ENCODE data around the gene FAM167B. TPM values are rescaled to one million over a fixed set of nuclear protein-coding genes. Genes with fewer than 3 reads are reported as not detected.
A peak's percentile ranks its signal among the peaks of the same experiment; 100 is the strongest.

Gene FAM167B
- polyA plus RNA-seq, 1 of the 3 experiments (the other 2 are of a cell fraction), result 1.2 TPM

- TF ChIP-seq, protein P1, sequence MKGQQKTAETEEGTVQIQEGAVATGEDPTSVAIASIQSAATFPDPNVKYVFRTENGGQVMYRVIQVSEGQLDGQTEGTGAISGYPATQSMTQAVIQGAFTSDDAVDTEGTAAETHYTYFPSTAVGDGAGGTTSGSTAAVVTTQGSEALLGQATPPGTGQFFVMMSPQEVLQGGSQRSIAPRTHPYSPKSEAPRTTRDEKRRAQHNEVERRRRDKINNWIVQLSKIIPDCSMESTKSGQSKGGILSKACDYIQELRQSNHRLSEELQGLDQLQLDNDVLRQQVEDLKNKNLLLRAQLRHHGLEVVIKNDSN (IDR thresholded peaks at IDR 0.05; ENCODE audit: borderline replicate concordance, low read depth), result no peak
- TF ChIP-seq POLR2AphosphoS5 (IDR thresholded peaks at IDR 0.05; ENCODE audit: low read depth, low read length) (no peak), NFIC (IDR thresholded peaks at IDR 0.05; ENCODE audit: borderline replicate concordance) (no peak)
Measured at GRCh38 chr1:32204943-32205361, 42.1 kb upstream of the FAM167B start (continued).

- Histone ChIP-seq H3K27ac (ENCODE audit: low read depth in 2 of 2, low read length in 1 of 2) (peak within 1 kb of the TSS; percentile 6 to 62; a peak in 2 of 4 replicates), H3K4me1 (ENCODE audit: control insufficient read depth in 1 of 2, insufficient read depth in 2 of 2, low read depth in 1 of 2, low read length in 1 of 2) (peaks cover 0 to 36% of the 10 kb centered on the region in 2 experiments; a peak in 2 of 4 replicates), H3K36me3 (replicated peaks in 1 of 2; ENCODE audit: control insufficient read depth in 1 of 2, insufficient read depth in 2 of 2, low read length in 1 of 2) (peaks cover 0 to 5% of the 10 kb centered on the region in 2 experiments), H3F3A (replicated peaks; ENCODE audit: insufficient read depth) (no peaks in the 10 kb centered on the region), H3K4me3 (ENCODE audit: low read depth in 2 of 2, low read length in 1 of 2) (peak within 1 kb of the TSS; percentile 65 to 89), H3K79me2 (ENCODE audit: insufficient read depth) (peaks cover 4% of the 10 kb centered on the region; the same call in 1 of the 2 replicates), H3K9me3 (no peaks in the 10 kb centered on the region), H3K9me2 (no peaks in the 10 kb centered on the region), H2AFZ (ENCODE audit: low read depth) (no peak within 1 kb of the TSS), H3K4me2 (peak within 1 kb of the TSS; percentile 95), H4K20me1 (ENCODE audit: insufficient read depth) (no peaks in the 10 kb centered on the region), H3K27me3 (ENCODE audit: insufficient read depth) (no peaks in the 10 kb centered on the region), H3K9ac (peak within 1 kb of the TSS; percentile 82)
- DNase-seq, result peak; percentile 96
- POLR2A ChIA-PET, result interaction anchor here (0.6 to 2.4 kb wide), 3 partner anchors 11 to 26 kb away, joined by 3 to 10 read pairs (median 6); partner anchors contain the start of gene TXLNA
- CTCF ChIA-PET, result interaction anchor here (1.0 to 5.5 kb wide), 5 partner anchors 10 to 195 kb away, joined by 3 to 39 read pairs (median 4); no protein-coding TSS in a partner anchor
- WGBS (ENCODE audit: low lambda C conversion rate), result 1% methylated on average over 35 of the region's 77 CpGs
- no peak for TF ChIP-seq TEAD4 (IDR thresholded peaks at IDR 0.05; ENCODE audit: borderline replicate concordance, insufficient read depth)
- no peak for TF ChIP-seq FOXJ3 (CRISPR knock-in tag; IDR thresholded peaks at IDR 0.05)
- TF ChIP-seq RXRA (IDR thresholded peaks at IDR 0.05; ENCODE audit: borderline replicate concordance, low read depth), result no peak
- TF ChIP-seq, protein P2, sequence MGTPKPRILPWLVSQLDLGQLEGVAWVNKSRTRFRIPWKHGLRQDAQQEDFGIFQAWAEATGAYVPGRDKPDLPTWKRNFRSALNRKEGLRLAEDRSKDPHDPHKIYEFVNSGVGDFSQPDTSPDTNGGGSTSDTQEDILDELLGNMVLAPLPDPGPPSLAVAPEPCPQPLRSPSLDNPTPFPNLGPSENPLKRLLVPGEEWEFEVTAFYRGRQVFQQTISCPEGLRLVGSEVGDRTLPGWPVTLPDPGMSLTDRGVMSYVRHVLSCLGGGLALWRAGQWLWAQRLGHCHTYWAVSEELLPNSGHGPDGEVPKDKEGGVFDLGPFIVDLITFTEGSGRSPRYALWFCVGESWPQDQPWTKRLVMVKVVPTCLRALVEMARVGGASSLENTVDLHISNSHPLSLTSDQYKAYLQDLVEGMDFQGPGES (IDR thresholded peaks at IDR 0.05; ENCODE audit: low read depth, low read length), result no peak
- TF ChIP-seq CTCF (IDR thresholded peaks at IDR 0.05), result no peak
- TF ChIP-seq SIN3A (IDR thresholded peaks at IDR 0.05; ENCODE audit: borderline replicate concordance, low read depth, low read length), result peak; percentile 38; the same call in 1 of the 2 replicates
- peak; percentile 26; the same call in 1 of the 2 replicates for TF ChIP-seq PBX3 (IDR thresholded peaks at IDR 0.05)
- no peak for TF ChIP-seq FOSL2 (IDR thresholded peaks at IDR 0.05; ENCODE audit: borderline replicate concordance, low read depth)
- TF ChIP-seq NRF1 (IDR thresholded peaks at IDR 0.05; ENCODE audit: low read depth, low read length), result peak; percentile 93
- TF ChIP-seq GATA2 (CRISPR knock-in tag; IDR thresholded peaks at IDR 0.05), result no peak
- TF ChIP-seq, protein P1 (IDR thresholded peaks at IDR 0.05; ENCODE audit: borderline replicate concordance, low read depth), result no peak
- TF ChIP-seq TAF1 (IDR thresholded peaks at IDR 0.05; ENCODE audit: borderline replicate concordance, low read depth, low read length), result peak; percentile 62
- TF ChIP-seq EZH2phosphoT487 (IDR thresholded peaks at IDR 0.05; ENCODE audit: borderline replicate concordance, low read depth), result no peak
- TF ChIP-seq, protein P3, sequence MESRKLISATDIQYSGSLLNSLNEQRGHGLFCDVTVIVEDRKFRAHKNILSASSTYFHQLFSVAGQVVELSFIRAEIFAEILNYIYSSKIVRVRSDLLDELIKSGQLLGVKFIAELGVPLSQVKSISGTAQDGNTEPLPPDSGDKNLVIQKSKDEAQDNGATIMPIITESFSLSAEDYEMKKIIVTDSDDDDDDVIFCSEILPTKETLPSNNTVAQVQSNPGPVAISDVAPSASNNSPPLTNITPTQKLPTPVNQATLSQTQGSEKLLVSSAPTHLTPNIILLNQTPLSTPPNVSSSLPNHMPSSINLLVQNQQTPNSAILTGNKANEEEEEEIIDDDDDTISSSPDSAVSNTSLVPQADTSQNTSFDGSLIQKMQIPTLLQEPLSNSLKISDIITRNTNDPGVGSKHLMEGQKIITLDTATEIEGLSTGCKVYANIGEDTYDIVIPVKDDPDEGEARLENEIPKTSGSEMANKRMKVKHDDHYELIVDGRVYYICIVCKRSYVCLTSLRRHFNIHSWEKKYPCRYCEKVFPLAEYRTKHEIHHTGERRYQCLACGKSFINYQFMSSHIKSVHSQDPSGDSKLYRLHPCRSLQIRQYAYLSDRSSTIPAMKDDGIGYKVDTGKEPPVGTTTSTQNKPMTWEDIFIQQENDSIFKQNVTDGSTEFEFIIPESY (IDR thresholded peaks at IDR 0.05; ENCODE audit: borderline replicate concordance, low read depth), result no peak
- no peak for TF ChIP-seq EP300 (IDR thresholded peaks at IDR 0.05; ENCODE audit: borderline replicate concordance in 1 of 2, low read depth in 1 of 2, low read length in 1 of 2)
Measured at GRCh38 chr1:32205401-32206370, 41.3 kb upstream of the FAM167B start, which contains the start of gene IQCC. IQCC (plus strand) TSS chr1:32205671; CDS start chr1:32205682, 11 bp downstream.
